ENCODE measurements around the gene PTPRN2.

GRCh38 chr7:158549176-158549615 lies 38.4 kb downstream of the PTPRN2 start:
- TF ChIP-seq CTCF (conservative IDR thresholded peaks at IDR 0.05 in 1 of 2, IDR thresholded peaks at IDR 0.05 in 1 of 2; ENCODE audit: low read depth in 1 of 2, low read length in 2 of 2) (no peak), EZH2 (IDR thresholded peaks at IDR 0.05; ENCODE audit: low read length, missing control alignments) (no peak)

Measured in fibroblast of lung (primary cell).